ENCODE results near the gene UTS2B.

The UTS2B gene, protein sequence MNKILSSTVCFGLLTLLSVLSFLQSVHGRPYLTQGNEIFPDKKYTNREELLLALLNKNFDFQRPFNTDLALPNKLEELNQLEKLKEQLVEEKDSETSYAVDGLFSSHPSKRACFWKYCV

DNA sequence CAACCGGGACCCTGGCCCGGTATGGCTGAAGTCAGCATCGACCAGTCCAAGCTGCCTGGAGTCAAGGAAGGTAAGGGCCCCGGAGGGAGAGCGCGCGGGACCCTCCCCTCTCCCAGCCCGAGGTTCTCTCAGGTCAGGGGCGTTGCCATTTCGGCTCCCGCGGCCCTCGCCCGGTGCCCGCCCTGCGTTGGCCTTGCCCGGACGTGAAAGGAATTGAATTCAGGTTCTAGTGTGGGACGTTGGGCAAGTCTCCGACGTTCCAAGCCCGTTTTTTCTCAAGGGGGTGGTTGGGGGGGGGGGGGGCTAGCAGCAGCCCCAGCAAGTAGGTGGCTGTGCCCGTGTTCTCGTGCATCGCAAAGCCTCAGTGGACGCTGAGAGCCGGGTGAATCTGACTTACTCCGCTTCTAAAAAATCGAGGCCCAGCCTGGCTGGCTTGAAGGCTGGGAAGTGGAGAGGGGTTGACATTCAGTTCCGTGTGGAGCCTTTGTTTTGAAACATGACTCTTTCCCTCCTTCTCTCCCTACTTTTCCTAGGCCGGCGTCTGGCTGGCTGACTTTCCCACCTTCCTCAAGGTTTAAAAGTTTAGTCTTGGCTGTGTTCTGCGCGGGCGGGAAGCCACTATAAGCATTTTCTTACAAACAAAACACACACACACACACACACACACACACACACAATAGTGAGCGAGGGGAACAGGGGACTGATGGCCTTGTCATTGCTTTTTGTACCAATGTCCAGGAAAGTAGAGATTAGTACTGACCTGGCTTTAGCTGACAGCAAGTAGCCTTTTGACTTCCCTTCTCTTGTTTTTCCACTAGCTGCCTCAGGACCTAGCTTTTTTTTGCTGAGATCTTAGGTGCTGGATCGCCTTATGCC, at the start of gene UTS2B:
TSS of gene UTS2B (minus strand) at position 873 of the 876 bp plus-strand sequence. CDS start 48,337 bp downstream, outside the sequence.
- peak within 1 kb of the TSS; percentile 84 for H3K9ac ChIP-seq (ENCODE audit: insufficient read length, low read depth)
- DNase-seq (ENCODE audit: low read depth, low spot score): no peak

DNA sequence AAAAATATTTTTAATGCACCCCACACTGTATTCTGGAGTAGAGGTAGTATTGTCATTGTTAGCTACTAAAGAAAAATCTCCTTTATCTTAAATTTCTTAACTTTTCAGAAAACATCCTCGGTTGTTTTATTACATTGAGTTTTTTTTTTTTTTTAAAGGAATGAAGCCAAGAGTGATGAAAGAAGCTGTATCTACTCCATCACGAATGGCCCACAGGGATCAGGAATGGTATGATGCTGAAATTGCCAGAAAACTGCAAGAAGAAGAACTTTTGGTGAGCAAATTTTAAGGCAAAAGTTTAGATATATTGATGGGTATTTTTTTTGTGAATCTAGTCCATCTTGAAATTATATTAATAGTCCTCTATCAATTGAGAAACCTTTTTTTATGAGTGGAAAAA, 49.7 kb upstream of the UTS2B start:
- peaks cover 30% of the 10 kb centered on the region for H3K36me3 ChIP-seq (ENCODE audit: insufficient read depth, insufficient read length, low read length)
- H3K9ac ChIP-seq (ENCODE audit: insufficient read length, low read depth): no peak overlapping the region
- no peak for DNase-seq (ENCODE audit: low read depth, low spot score)
- no peaks in the 10 kb centered on the region for H3K4me1 ChIP-seq (ENCODE audit: insufficient read depth, insufficient read length)
- H3K9me3 ChIP-seq (ENCODE audit: insufficient read depth, low read length): no peaks in the 10 kb centered on the region
- TF ChIP-seq YY1 (IDR thresholded peaks at IDR 0.05; ENCODE audit: insufficient read depth, insufficient read length): no peak
- no peak for TF ChIP-seq ZNF274 (IDR thresholded peaks at IDR 0.05; ENCODE audit: low read depth, low read length)
- H3K4me3 ChIP-seq (ENCODE audit: insufficient read length, low read depth): no peak overlapping the region
- H3K27me3 ChIP-seq (ENCODE audit: insufficient read depth, insufficient read length): no peaks in the 10 kb centered on the region

More for the DNA sequence above, at the start of gene UTS2B:
- Histone ChIP-seq H3K4me3 (ENCODE audit: insufficient read length, low read depth) (peak within 1 kb of the TSS; percentile 69), H3K36me3 (ENCODE audit: insufficient read depth, insufficient read length, low read length) (no peaks in the 10 kb centered on the region), H3K27me3 (ENCODE audit: insufficient read depth, insufficient read length) (peaks cover 19% of the 10 kb centered on the region), H3K9me3 (ENCODE audit: insufficient read depth, low read length) (no peaks in the 10 kb centered on the region), H3K4me1 (ENCODE audit: insufficient read depth, insufficient read length) (no peaks in the 10 kb centered on the region)
- TF ChIP-seq YY1 (IDR thresholded peaks at IDR 0.05; ENCODE audit: insufficient read depth, insufficient read length) (no peak), ZNF274 (IDR thresholded peaks at IDR 0.05; ENCODE audit: low read depth, low read length) (no peak), SUZ12 (IDR thresholded peaks at IDR 0.05; ENCODE audit: extremely low read depth, insufficient read depth, insufficient read length) (no peak)

DNA sequence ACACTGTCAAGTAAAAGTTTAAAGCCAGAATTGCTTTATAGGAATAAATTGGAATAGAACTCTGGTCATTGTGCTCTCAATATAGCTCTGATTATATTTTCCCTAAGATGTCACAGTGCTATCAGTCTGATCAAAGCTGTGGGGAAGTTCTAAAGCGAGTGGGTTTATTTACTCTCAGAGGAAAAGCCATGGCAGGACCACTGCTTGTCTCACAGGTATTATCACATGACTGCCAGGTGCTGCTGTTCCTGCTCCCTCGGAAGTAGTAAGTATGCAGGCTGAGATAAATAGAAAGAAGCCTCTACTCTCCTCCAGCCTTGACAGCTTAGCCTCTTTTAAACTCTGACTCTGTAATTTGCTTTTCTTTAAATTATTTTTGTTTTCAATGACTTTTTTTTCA, 49.1 kb upstream of the UTS2B start:
- Histone ChIP-seq H3K27me3 (ENCODE audit: insufficient read depth, insufficient read length) (no peaks in the 10 kb centered on the region), H3K36me3 (ENCODE audit: insufficient read depth, insufficient read length, low read length) (peaks cover 31% of the 10 kb centered on the region), H3K4me3 (ENCODE audit: insufficient read length, low read depth) (no peak overlapping the region), H3K4me1 (ENCODE audit: insufficient read depth, insufficient read length) (no peaks in the 10 kb centered on the region), H3K9ac (ENCODE audit: insufficient read length, low read depth) (no peak overlapping the region), H3K9me3 (ENCODE audit: insufficient read depth, low read length) (no peaks in the 10 kb centered on the region)
- TF ChIP-seq SUZ12 (IDR thresholded peaks at IDR 0.05; ENCODE audit: extremely low read depth, insufficient read depth, insufficient read length): no peak
- no peak for TF ChIP-seq YY1 (IDR thresholded peaks at IDR 0.05; ENCODE audit: insufficient read depth, insufficient read length)
- no peak for TF ChIP-seq ZNF274 (IDR thresholded peaks at IDR 0.05; ENCODE audit: low read depth, low read length)
- DNase-seq (ENCODE audit: low read depth, low spot score): no peak

DNA sequence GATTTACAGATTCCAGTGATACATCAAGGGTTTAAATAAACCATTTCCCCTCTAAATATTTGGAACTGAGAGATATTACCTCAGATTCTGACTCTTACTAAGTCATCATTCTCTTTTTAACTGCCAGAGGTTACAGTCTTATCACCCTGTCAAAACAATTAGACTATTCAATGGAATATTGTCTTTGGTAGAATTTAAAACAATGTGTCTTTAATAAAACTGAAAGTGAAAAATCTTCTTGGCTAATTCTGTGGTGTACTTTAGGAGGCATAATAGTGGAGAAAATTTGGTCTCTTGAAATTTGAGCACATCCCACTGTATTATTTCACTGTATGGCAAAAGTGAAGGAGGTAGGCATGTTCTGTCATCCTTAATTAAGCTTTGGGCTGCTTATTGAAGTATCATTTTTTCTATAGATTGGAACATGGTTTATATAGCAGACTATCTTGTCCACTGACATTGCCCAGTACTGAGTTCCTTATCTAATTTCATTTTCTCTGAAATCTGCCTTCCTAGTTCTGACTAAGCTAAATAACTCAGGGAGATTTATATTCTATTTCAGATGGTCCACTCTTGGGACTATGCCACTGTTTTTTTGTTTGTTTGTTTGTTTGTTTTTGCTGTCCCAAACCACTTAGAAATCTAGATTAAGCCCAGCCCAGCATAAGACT, 48.0 kb upstream of the UTS2B start:
- Histone ChIP-seq H3K27me3 (ENCODE audit: insufficient read depth, insufficient read length) (no peaks in the 10 kb centered on the region), H3K9ac (ENCODE audit: insufficient read length, low read depth) (no peak overlapping the region), H3K4me3 (ENCODE audit: insufficient read length, low read depth) (no peak overlapping the region), H3K9me3 (ENCODE audit: insufficient read depth, low read length) (no peaks in the 10 kb centered on the region), H3K4me1 (ENCODE audit: insufficient read depth, insufficient read length) (no peaks in the 10 kb centered on the region), H3K36me3 (ENCODE audit: insufficient read depth, insufficient read length, low read length) (peaks cover 31% of the 10 kb centered on the region)
- DNase-seq (ENCODE audit: low read depth, low spot score): no peak
- TF ChIP-seq YY1 (IDR thresholded peaks at IDR 0.05; ENCODE audit: insufficient read depth, insufficient read length): no peak
- TF ChIP-seq SUZ12 (IDR thresholded peaks at IDR 0.05; ENCODE audit: extremely low read depth, insufficient read depth, insufficient read length): no peak
- no peak for TF ChIP-seq ZNF274 (IDR thresholded peaks at IDR 0.05; ENCODE audit: low read depth, low read length)

DNA sequence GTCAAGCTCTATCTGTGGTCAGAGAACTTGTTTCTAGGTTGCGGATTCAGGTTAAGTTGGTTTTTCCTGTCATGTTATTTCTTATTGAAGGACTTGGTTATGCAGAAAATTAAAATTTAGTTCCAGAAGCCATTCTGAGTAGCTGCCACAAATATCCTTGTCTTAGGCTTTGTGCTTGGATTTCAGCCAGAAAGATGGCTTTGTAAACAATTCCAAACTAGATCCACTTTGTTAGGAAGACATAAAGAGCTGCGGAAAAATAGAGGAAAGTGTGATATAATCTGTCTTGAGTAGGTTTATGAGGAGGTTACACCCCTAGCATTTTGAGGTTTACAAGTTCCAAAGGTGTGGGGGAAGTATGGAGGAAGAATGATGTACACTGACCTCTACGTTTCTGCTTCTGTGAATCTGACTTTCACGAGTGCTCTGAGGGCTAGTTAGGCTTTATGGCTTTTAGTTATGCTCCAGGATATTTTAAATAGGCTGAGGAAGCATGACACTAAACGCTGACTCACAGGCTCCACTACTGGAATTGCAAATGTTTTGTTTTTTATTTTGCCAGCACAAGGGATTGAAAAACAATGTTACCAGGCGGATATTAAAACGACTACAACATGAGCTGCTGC, 46.3 kb upstream of the UTS2B start:
- TF ChIP-seq SUZ12 (IDR thresholded peaks at IDR 0.05; ENCODE audit: extremely low read depth, insufficient read depth, insufficient read length): no peak
- TF ChIP-seq ZNF274 (IDR thresholded peaks at IDR 0.05; ENCODE audit: low read depth, low read length): no peak
- TF ChIP-seq YY1 (IDR thresholded peaks at IDR 0.05; ENCODE audit: insufficient read depth, insufficient read length): no peak
- Histone ChIP-seq H3K9ac (ENCODE audit: insufficient read length, low read depth) (no peak overlapping the region), H3K27me3 (ENCODE audit: insufficient read depth, insufficient read length) (no peaks in the 10 kb centered on the region), H3K9me3 (ENCODE audit: insufficient read depth, low read length) (no peaks in the 10 kb centered on the region), H3K36me3 (ENCODE audit: insufficient read depth, insufficient read length, low read length) (peaks cover 23% of the 10 kb centered on the region), H3K4me3 (ENCODE audit: insufficient read length, low read depth) (no peak overlapping the region), H3K4me1 (ENCODE audit: insufficient read depth, insufficient read length) (no peaks in the 10 kb centered on the region)
- DNase-seq (ENCODE audit: low read depth, low spot score): no peak

DNA sequence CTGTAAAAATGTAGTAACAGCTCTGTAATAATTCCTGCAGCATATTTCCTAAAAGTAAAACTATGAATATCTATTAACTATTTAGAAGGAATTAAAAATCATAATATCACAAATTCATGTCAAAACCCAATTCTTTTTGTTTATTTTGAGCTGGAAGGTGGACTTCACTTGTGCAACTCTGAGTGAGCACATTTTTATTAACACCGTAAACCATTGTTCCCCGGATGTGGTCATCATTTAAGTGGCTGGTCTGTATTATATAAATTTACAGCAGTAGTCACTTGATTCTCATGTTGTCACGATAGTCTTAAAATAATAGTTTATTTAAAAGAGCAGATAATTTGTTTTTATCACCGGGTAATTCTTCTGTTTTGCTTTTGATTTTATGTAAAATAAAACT, 43.0 kb upstream of the UTS2B start:
- Histone ChIP-seq H3K27me3 (ENCODE audit: insufficient read depth, insufficient read length) (no peaks in the 10 kb centered on the region), H3K9ac (ENCODE audit: insufficient read length, low read depth) (no peak overlapping the region), H3K36me3 (ENCODE audit: insufficient read depth, insufficient read length, low read length) (peaks cover 33% of the 10 kb centered on the region), H3K4me1 (ENCODE audit: insufficient read depth, insufficient read length) (no peaks in the 10 kb centered on the region), H3K4me3 (ENCODE audit: insufficient read length, low read depth) (no peak overlapping the region), H3K9me3 (ENCODE audit: insufficient read depth, low read length) (no peaks in the 10 kb centered on the region)
- TF ChIP-seq SUZ12 (IDR thresholded peaks at IDR 0.05; ENCODE audit: extremely low read depth, insufficient read depth, insufficient read length) (no peak), ZNF274 (IDR thresholded peaks at IDR 0.05; ENCODE audit: low read depth, low read length) (no peak), YY1 (IDR thresholded peaks at IDR 0.05; ENCODE audit: insufficient read depth, insufficient read length) (no peak)
- no peak for DNase-seq (ENCODE audit: low read depth, low spot score)

Measured in NT2/D1 (cell line).